Left renal pelvis (tissue), 4 donors: ENCODE data around the gene FIGNL2. TPM values are rescaled to one million over a fixed set of nuclear protein-coding genes. Genes with fewer than 3 reads are reported as not detected.

Experiments
- DNase-seq, 4 donors: peaks; one replicate each; pipeline ENCODE4 v3.0.0-alpha.2; 2013; ENCODE audit warnings: low read depth in 4 of 4, low spot score in 3 of 4
- polyA plus RNA-seq, 4 donors: library from polyadenylated mRNA; unstranded; fragments of 120-200 nt; gene quantifications; one replicate each; pipeline ENCODE4 v1.2.1, GENCODE V29; 2013; ENCODE audit not compliant: insufficient read length in 4 of 4

Gene FIGNL2
- polyA plus RNA-seq, 4 donors, result 2.8 to 5.5 (median 3.9) TPM

DNA sequence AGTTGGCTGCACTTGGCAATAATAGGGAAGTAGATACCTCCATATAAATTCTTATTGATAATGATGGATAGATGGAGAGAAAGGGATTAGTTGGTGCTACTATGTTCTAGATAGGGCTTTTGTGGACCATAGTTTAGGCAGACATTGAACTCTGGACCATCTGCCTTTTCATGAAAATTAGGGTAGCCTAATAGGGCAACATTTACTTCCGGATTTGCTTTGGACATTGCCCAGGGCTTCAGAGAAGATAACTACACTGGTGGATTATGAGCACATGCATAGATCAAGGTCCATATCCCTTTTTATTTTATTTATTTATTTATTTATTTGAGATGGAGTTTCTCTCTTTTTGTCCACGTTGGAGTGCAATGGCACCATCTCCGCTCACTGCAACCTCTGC is 70.5 kb downstream of the FIGNL2 start:
- DNase-seq, result no peak

DNA sequence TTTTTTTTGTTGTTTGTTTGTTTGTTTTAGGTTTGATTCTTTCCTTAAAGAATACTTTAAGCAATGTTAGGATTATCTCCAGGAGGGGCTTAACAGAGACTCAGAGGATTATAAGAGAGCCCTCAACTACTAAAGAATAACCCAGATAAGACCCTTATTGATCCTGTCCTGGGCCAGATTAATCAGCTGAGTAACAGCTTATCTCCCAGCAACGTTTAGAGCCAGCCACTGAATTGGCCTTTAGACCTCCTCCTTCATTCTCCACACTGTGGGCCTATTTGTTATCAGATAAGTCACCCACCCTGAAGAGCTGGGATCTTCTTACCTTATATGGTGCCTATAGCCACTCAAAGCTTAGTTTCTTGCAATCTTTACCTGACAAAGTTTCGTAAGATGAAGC is 71.1 kb downstream of the FIGNL2 start:
- DNase-seq, result no peak

DNA sequence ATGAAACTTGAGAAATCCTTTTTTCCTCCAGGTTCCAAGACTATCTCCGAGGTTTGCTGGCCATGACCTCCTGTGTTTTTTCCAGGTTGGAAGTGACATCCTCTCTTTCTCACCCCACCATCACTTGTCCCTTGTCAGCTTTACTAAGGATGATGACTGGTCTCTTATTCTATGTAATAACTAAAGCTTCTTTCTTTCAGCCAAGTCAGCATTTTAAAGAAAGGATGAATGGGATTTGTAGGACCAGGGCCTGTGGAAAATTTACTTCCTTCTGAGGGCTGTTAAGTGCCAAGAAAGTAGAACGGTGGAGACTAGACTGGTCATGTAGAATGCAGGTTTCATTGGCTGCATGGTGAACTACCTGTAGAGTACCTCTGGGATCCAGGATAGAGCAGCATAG is 73.6 kb downstream of the FIGNL2 start:
- DNase-seq, result no peak

DNA sequence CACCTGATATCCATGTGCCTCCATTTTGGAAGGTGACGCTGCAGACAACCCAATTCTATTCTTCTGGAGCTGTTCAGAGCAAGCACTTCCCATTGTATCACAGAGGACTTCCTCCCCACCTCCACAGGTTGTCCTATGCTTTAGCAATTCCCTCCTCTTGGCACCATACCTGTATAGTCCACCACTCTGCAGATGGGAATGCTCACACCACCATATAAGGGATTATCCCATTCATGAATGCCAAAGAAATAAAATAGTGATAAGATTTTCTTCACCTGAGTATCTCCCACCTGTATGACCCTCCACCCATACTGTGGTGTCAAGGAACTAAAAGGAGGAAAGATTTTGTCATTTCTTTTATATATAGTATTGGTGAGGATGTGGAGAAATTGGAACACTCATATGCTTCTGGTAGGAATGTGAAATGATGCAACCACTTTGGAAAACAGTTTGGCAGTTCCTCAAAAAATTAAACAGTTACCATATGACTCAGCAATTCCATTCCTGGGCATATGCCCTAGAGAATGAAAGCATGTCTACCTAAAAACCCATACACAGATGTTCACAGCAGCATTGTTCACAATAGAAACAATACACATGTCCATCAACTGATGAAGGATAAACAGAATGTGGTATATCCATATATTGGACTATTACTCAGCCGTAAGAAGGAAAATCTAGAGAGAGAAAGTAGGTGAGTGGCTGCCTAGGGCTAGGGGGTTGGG is 75.2 kb downstream of the FIGNL2 start:
- DNase-seq, result no peak

DNA sequence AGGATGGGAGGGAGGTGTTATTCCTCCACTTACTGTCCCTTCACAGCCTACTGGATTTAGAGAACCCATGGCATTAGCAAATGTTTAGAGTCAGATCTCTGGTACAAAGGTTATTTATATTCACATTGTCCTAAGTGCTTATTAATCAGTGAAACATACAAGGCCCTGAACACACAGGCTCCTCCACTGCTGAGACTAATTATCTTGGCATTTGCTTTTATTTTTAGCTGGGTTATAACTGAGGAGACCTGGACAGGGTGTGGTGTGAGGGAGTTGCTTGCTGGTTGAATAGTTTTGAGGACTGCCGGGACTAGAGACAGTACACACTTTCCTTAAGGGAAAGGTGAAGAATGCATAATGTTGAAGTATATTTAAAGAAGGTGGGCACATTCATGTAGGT is 77.5 kb downstream of the FIGNL2 start:
- no peak for DNase-seq

Other genes with a start within 250 kb of the FIGNL2 start
- gene ANKRD33, start 39.4 kb upstream of the FIGNL2 start, polyA plus RNA-seq, result under 1 TPM in 3 of 4 donors, not detected in 1; 0.22 to 0.53 (median 0.36) TPM
- gene ACVRL1, start 58.8 kb upstream of the FIGNL2 start, polyA plus RNA-seq, result 10 to 100 TPM; 21.4 to 35.4 (median 30.6) TPM
- gene ACVR1B, start 103.0 kb upstream of the FIGNL2 start, polyA plus RNA-seq, result 10 to 100 TPM; 22.5 to 61.6 (median 55.0) TPM
- gene TAMALIN, start 158.2 kb upstream of the FIGNL2 start, polyA plus RNA-seq, result 10 to 100 TPM; 15.7 to 20.4 (median 18.1) TPM
- gene NR4A1, start 202.7 kb upstream of the FIGNL2 start, polyA plus RNA-seq, result 100 to 1,000 TPM in 1 of 4 donors, 10 to 100 TPM in 2, 1 to 10 TPM in 1; 9.1 to 410 (median 18.3) TPM
- gene ATG101, start 221.3 kb upstream of the FIGNL2 start, polyA plus RNA-seq, result 10 to 100 TPM; 21.7 to 28.3 (median 25.6) TPM
- under 1 TPM in 2 of 4 donors, not detected in 2; 0.29 to 0.34 TPM for gene SMIM41, start 231.0 kb upstream of the FIGNL2 start, polyA plus RNA-seq